HCT116 (cell line): ENCODE results near the gene DDRGK1. TPM values are rescaled to one million over a fixed set of nuclear protein-coding genes. Genes with fewer than 3 reads are reported as not detected.

Experiments
- ATAC-seq: fragments of 200-7000 bp; cut with Tn5 transposase; 2 replicates; pipeline ENCODE4 v1.9.1; 2020; ENCODE audit warnings: mild to moderate bottlenecking, moderate library complexity
- BruUV-seq: library from RNA; stranded (reverse); fragments of 400-500 nt; replicated peaks from 2 replicates; lab custom pipeline; 2021; lab: Mats Ljungman, UMichigan
- CTCF ChIA-PET: fragments of 300-600 bp; sonication (Branson Sonifier 250); formaldehyde crosslinking; loops from one replicate; lab custom pipeline; 2021; ENCODE audit warnings: antibody characterized with exemption; lab: Charles Lee
- POLR2A ChIA-PET: fragments of 300-600, 350-600 bp; sonication (Branson Sonifier 250); formaldehyde crosslinking; loops from one replicate; lab custom pipeline; 2021; ENCODE audit warnings: antibody characterized with exemption; lab: Charles Lee
- RAD21 ChIA-PET, 2 experiments: fragments of 300-600 bp; sonication (Branson Sonifier 250); formaldehyde crosslinking; loops; one replicate each; lab custom pipeline; 2023; ENCODE audit warnings: low total read pairs in 2 of 2; ENCODE audit not compliant: uncharacterized antibody in 2 of 2, unreplicated experiment in 2 of 2, low non-redundant PET in 1 of 2; lab: Charles Lee
- DNase-seq: peaks from one replicate; pipeline ENCODE4 v3.0.0-alpha.2; 2010; ENCODE audit warnings: low read depth, low spot score
- H2AFZ ChIP-seq: fragments of 200-600 bp; shearing (Covaris generic), sonication (generic); 2 replicates; pipeline ENCODE4 v1.6.1; 2017; ENCODE audit warnings: low read depth, mixed run types, mixed read lengths, antibody characterized with exemption, low read length; ENCODE audit not compliant: poor library complexity, severe bottlenecking
- H3K27ac ChIP-seq: 2 replicates; pipeline ENCODE4 v1.5.1; 2012; ENCODE audit warnings: low read depth, low read length
- H3K27me3 ChIP-seq: fragments of 200-600 bp; sonication (generic); 2 replicates; pipeline ENCODE4 v1.6.1; 2016; ENCODE audit warnings: mixed run types, low read length, mixed read lengths; ENCODE audit not compliant: insufficient read depth
- H3K36me3 ChIP-seq, 2 experiments: fragments of 200-500 bp in 1 of 2; fragments of 200-600 bp in 1 of 2; sonication (Bioruptor generic) in 1 of 2; sonication (generic) in 1 of 2; 2 replicates each; pipeline versions ENCODE4 v1.5.1 to v1.6.1; 2014 to 2016; ENCODE audit warnings: low read length in 2 of 2, inconsistent platforms in 1 of 2, mixed read lengths in 1 of 2, mixed run types in 1 of 2; ENCODE audit not compliant: insufficient read depth in 2 of 2, control insufficient read depth in 1 of 2
- H3K4me1 ChIP-seq, 2 experiments: fragments of 200-600 bp in 1 of 2; sonication (generic) in 1 of 2; 2 replicates each; pipeline versions ENCODE4 v1.5.1 to v1.6.1; 2012 to 2017; ENCODE audit warnings: low read length in 2 of 2, inconsistent platforms in 1 of 2, mild to moderate bottlenecking in 1 of 2, mixed read lengths in 1 of 2, mixed run types in 1 of 2, moderate library complexity in 1 of 2; ENCODE audit not compliant: insufficient read depth in 2 of 2, control insufficient read depth in 1 of 2
- H3K4me2 ChIP-seq: fragments of 200-600 bp; sonication (generic); 2 replicates; pipeline ENCODE4 v1.6.1; 2017; ENCODE audit warnings: mixed run types, low read length, mixed read lengths
- H3K4me3 ChIP-seq, 2 experiments: fragments of 200-600 bp in 1 of 2; sonication (generic) in 1 of 2; replicated peaks in 1 of 2; 2 replicates each; pipeline ENCODE4 v1.5.1; 2011 to 2016; ENCODE audit warnings: low read length in 2 of 2, control low read depth in 1 of 2, low read depth in 1 of 2, mild to moderate bottlenecking in 1 of 2, mixed read lengths in 1 of 2, mixed run types in 1 of 2
- H3K79me2 ChIP-seq: fragments of 200-600 bp; sonication (generic); 2 replicates; pipeline ENCODE4 v1.6.1; 2017; ENCODE audit warnings: mild to moderate bottlenecking, mixed run types, low read length, moderate library complexity, mixed read lengths; ENCODE audit not compliant: insufficient read depth
- H3K9ac ChIP-seq: fragments of 200-600 bp; sonication (generic); 2 replicates; pipeline ENCODE4 v1.6.1; 2016; ENCODE audit warnings: low read length, mixed read lengths
- H3K9me2 ChIP-seq: fragments of 200-600 bp; sonication (generic), shearing (Covaris generic); 2 replicates; pipeline ENCODE4 v1.6.1; 2017; ENCODE audit warnings: mixed run types, mild to moderate bottlenecking, moderate library complexity; ENCODE audit not compliant: insufficient read depth
- H3K9me3 ChIP-seq, 2 experiments: fragments of 200-500 bp in 1 of 2; fragments of 200-600 bp in 1 of 2; sonication (Bioruptor generic) in 1 of 2; sonication (generic) in 1 of 2; 2 replicates each; pipeline ENCODE4 v1.6.1; 2014 to 2017; ENCODE audit warnings: low read length in 2 of 2, mixed read lengths in 2 of 2, inconsistent platforms in 1 of 2, low read depth in 1 of 2, mild to moderate bottlenecking in 1 of 2, mixed run types in 1 of 2, moderate library complexity in 1 of 2; ENCODE audit not compliant: control insufficient read depth in 1 of 2, insufficient read depth in 1 of 2
- H4K20me1 ChIP-seq: fragments of 200-600 bp; sonication (generic), shearing (Covaris generic); 2 replicates; pipeline ENCODE4 v1.6.1; 2017; ENCODE audit warnings: mixed run types, mild to moderate bottlenecking, moderate library complexity; ENCODE audit not compliant: insufficient read depth
- FOSL1 ChIP-seq: IDR thresholded peaks from 2 replicates; pipeline ENCODE4 v1.6.1; 2012; ENCODE audit warnings: low read depth
- JUND ChIP-seq: IDR thresholded peaks from 2 replicates; pipeline ENCODE4 v1.6.1; 2012
- POLR2A ChIP-seq: IDR thresholded peaks from 2 replicates; pipeline ENCODE4 v1.7.0; 2011; ENCODE audit warnings: borderline replicate concordance; ENCODE audit not compliant: insufficient read depth, insufficient read length; ENCODE audit errors: extremely low read depth
- SIN3A ChIP-seq: IDR thresholded peaks from 2 replicates; pipeline ENCODE4 v1.6.1; 2012; ENCODE audit warnings: low read depth
- SP1 ChIP-seq: IDR thresholded peaks from 2 replicates; pipeline ENCODE4 v1.6.1; 2012; ENCODE audit warnings: low read depth
- SRF ChIP-seq: IDR thresholded peaks from 2 replicates; pipeline ENCODE4 v1.6.1; 2012; ENCODE audit warnings: low read depth
- TCF7L2 ChIP-seq: IDR thresholded peaks from 2 replicates; pipeline ENCODE4 v1.7.0; 2011; ENCODE audit warnings: borderline replicate concordance, inconsistent platforms; ENCODE audit not compliant: insufficient read depth, insufficient read length; ENCODE audit errors: extremely low read depth
- YY1 ChIP-seq: IDR thresholded peaks from 2 replicates; pipeline ENCODE4 v1.6.1; 2011; ENCODE audit warnings: low read length, low read depth, moderate library complexity, mild to moderate bottlenecking; ENCODE audit not compliant: insufficient replicate concordance; ENCODE audit errors: extremely low read depth
- ZFX ChIP-seq: fragments of 450-650 bp; IDR thresholded peaks from 2 replicates; pipeline ENCODE4 v1.6.1; 2017
- intact Hi-C: fragments of 100-400 bp; cut with micrococcal nuclease; formaldehyde crosslinking; loops from 2 replicates; pipeline ENCODE4 v1.10.0; 2022
- total RNA-seq: library from RNA; stranded (reverse); gene quantifications from one replicate; pipeline ENCODE4 v1.2.1, GENCODE V29; 2021; ENCODE audit not compliant: unreplicated experiment
- TF ChIP-seq, protein P1 (sequence below): IDR thresholded peaks from 2 replicates; pipeline ENCODE4 v1.6.1; 2012
- TF ChIP-seq, protein P2 (sequence below): IDR thresholded peaks from 2 replicates; pipeline ENCODE4 v1.6.1; 2011; ENCODE audit warnings: mild to moderate bottlenecking, low read length, moderate library complexity; ENCODE audit not compliant: insufficient replicate concordance; ENCODE audit errors: extremely low read depth

Gene DDRGK1
- total RNA-seq, 1 experiment from 2014 or later: 45.8 TPM

DNA sequence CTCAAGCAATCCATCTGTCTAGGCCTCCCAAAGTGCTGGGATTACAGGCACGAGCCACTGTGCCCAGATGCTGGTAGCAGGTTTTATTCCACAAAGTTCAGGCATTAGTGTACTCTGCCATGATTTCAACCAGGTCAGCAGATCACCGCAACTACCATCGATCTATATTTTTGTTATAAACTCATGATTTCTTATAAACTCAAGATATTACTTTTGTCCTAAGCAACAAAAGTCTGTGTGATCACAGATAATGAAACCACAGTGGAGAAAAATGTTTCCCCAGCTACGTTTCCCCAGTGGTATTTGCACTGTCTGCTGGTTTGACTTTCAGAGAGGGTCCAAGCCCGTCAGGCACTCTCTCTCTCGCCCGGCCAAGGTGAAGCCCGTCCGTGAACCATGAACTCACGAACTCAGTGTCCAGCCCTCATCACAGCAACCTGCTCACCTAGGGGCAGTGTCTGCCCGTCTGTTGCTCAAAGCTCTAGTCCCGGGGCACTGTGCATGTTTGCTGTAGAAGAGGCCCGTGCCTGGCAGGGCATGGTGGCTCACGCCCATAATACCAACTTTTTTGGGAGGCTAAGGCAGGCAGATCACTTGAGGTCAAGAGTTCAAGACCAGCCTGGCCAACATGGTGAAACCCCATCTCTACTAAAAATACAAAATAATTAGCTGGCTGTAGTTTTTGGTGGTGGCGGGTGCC, 27.6 kb upstream of the DDRGK1 start:
- no peaks in the 10 kb centered on the region for H3K9me2 ChIP-seq

DNA sequence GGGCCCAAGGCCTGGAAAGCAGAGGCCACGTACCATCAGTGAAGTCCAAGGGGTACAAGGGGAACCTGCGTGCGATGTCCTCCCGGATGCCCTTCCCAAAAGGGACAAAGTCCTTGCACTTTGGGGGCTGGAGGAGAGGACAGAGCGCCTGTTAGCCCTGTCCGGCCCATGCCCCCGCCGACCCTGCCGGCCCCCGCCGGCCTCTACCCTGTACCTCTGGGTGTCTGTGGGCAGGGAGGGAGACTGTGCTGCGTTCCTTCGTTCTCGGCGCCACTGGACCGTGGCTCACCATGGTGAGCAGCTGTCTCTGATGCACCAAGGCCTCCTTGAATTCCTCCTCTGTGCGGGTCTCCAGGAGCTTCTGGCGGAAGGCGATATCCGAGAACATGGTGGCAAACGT, 26.6 kb upstream of the DDRGK1 start:
- ChIA-PET CTCF (no interaction called here), RAD21 (no interaction called here)
- Histone ChIP-seq H3K9me2 (no peaks in the 10 kb centered on the region), H3K36me3 (peaks cover 0 to 12% of the 10 kb centered on the region in 2 experiments; a peak in 2 of 4 replicates), H3K9me3 (no peaks in the 10 kb centered on the region), H3K27ac (no peak overlapping the region), H3K4me3 (no peak overlapping the region), H3K4me1 (peaks cover 8 to 9% of the 10 kb centered on the region in 2 experiments)
- DNase-seq: no peak
- no peak for ATAC-seq
- TF ChIP-seq SIN3A (no peak), SP1 (no peak), ZFX (no peak), JUND (no peak)
- TF ChIP-seq, protein P1, sequence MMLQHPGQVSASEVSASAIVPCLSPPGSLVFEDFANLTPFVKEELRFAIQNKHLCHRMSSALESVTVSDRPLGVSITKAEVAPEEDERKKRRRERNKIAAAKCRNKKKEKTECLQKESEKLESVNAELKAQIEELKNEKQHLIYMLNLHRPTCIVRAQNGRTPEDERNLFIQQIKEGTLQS: no peak
- TF ChIP-seq, all 23 proteins: peak for 0
- no peak overlapping the region for H3K9ac ChIP-seq
- intact Hi-C loops: no loop called here
- POLR2A ChIA-PET: no interaction called here
- no peaks in the 10 kb centered on the region for H4K20me1 ChIP-seq
- no peaks in the 10 kb centered on the region for H3K27me3 ChIP-seq
- no peak overlapping the region for H3K4me2 ChIP-seq
- H2AFZ ChIP-seq: no peak overlapping the region
- BruUV-seq: no TSS peak
- H3K79me2 ChIP-seq: no peaks in the 10 kb centered on the region

More for the DNA sequence above, 27.6 kb upstream of the DDRGK1 start:
- DNase-seq: no peak
- Histone ChIP-seq H3K4me2 (no peak overlapping the region), H4K20me1 (no peaks in the 10 kb centered on the region), H3K4me1 (peaks cover 17 to 18% of the 10 kb centered on the region in 2 experiments), H3K9ac (no peak overlapping the region), H3K4me3 (no peak overlapping the region), H2AFZ (no peak overlapping the region), H3K36me3 (peaks cover 0 to 11% of the 10 kb centered on the region in 2 experiments; a peak in 2 of 4 replicates), H3K79me2 (no peaks in the 10 kb centered on the region), H3K9me3 (no peaks in the 10 kb centered on the region), H3K27me3 (no peaks in the 10 kb centered on the region), H3K27ac (no peak overlapping the region)
- POLR2A ChIA-PET: interaction anchor here (0.6 kb wide), 1 partner anchor 586 kb away, joined by 3 read pairs; no protein-coding TSS in a partner anchor
- CTCF ChIA-PET: no interaction called here
- BruUV-seq: no TSS peak
- RAD21 ChIA-PET: no interaction called here
- no peak for ATAC-seq
- intact Hi-C loops: no loop called here
- TF ChIP-seq POLR2A (no peak), FOSL1 (no peak), SRF (no peak), TCF7L2 (no peak), YY1 (no peak), JUND (no peak)
- TF ChIP-seq, protein P2, sequence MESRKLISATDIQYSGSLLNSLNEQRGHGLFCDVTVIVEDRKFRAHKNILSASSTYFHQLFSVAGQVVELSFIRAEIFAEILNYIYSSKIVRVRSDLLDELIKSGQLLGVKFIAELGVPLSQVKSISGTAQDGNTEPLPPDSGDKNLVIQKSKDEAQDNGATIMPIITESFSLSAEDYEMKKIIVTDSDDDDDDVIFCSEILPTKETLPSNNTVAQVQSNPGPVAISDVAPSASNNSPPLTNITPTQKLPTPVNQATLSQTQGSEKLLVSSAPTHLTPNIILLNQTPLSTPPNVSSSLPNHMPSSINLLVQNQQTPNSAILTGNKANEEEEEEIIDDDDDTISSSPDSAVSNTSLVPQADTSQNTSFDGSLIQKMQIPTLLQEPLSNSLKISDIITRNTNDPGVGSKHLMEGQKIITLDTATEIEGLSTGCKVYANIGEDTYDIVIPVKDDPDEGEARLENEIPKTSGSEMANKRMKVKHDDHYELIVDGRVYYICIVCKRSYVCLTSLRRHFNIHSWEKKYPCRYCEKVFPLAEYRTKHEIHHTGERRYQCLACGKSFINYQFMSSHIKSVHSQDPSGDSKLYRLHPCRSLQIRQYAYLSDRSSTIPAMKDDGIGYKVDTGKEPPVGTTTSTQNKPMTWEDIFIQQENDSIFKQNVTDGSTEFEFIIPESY: no peak
